Left lobe of liver (tissue), 2 donors: ENCODE results near the gene NXPH2. TPM values are rescaled to one million over a fixed set of nuclear protein-coding genes. Genes with fewer than 3 reads are reported as not detected.
A peak's percentile ranks its signal among the peaks of the same experiment; 100 is the strongest.

Experiments used
- ATAC-seq: fragments of 200-7000 bp; cut with Tn5 transposase; one replicate; pipeline ENCODE4 v1.9.1; 2020; ENCODE audit warnings: mild to moderate bottlenecking, moderate library complexity
- DNase-seq: peaks from one replicate; pipeline ENCODE4 v3.0.0-alpha.2; 2020; ENCODE audit warnings: low spot score
- total RNA-seq: library from RNA; stranded (reverse); gene quantifications from one replicate; pipeline ENCODE4 v1.2.1, GENCODE V29; 2021
- donor health status: DM: no; HTN: no; CAD: no; lungs with moderate emphysema.
- donor health status: DM: no; HTN: yes; CAD: no.

Gene NXPH2
- total RNA-seq, result not detected

DNA sequence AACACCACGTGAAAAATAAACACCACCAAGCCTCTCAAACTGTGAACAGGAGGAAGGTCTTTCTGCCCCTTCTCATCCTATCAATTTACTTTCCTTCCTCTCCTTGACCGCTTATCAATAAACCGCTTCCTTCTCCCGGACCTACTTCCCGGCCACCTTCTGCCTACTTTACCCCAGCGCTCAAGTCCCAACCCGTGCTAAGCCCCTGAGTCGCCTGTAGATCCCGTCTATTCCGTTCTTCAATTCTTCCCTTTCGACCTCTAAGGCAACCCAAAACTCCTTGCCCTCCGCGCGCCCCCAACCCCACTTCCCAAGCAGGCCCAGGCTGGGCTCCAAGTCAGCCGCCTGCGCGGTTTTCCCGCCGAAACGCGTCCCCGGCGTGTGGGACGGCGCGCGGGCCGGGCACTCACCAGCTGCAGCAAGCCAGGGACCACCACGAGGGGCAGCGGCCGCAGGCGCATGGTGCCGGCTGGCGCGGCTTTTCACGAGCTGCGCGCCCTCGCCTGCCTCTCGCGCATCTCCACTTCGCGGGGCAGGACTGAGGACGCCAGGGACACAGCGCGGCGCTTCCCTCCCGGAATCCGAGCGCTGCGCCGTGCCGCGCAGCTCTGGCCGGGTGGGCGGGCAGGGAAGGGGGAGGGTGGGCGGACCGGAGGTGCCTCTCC is at the start of gene NXPH2:
Gene NXPH2, minus strand, starts transcription at position 610 of the 665 bp plus-strand sequence. Its CDS starts 149 bp downstream, at position 461.
- DNase-seq, result no peak
- peak; percentile 41 for ATAC-seq

DNA sequence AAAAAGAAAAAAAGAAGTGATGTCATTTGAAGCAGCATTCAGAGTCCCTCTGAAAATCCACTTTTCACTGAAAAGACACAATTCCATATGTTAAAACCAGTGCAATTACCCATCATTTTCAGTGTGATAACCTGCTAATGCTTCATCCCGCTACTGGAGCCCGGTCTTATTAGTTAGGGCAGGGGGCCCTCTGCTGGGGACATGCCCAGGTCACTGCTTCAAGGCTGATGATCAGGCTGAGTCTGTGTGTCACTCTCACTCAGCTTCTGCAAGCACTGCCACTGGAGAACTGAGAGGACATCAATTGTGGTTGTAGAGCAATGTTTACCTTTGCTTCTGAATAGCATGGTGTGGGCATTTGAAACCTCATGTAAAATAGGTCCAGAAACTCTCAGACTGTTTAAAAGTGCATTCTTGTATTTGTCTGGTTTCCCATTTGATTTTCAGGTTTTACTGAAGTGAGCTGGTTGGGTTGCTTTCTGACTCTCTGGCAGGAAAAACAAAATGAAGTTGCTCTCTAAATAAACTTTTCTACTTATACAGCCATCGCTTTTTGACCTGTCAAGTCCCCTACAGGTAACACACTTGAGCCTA is 49.2 kb upstream of the NXPH2 start:
- DNase-seq (no peak), ATAC-seq (peak; percentile 66)

DNA sequence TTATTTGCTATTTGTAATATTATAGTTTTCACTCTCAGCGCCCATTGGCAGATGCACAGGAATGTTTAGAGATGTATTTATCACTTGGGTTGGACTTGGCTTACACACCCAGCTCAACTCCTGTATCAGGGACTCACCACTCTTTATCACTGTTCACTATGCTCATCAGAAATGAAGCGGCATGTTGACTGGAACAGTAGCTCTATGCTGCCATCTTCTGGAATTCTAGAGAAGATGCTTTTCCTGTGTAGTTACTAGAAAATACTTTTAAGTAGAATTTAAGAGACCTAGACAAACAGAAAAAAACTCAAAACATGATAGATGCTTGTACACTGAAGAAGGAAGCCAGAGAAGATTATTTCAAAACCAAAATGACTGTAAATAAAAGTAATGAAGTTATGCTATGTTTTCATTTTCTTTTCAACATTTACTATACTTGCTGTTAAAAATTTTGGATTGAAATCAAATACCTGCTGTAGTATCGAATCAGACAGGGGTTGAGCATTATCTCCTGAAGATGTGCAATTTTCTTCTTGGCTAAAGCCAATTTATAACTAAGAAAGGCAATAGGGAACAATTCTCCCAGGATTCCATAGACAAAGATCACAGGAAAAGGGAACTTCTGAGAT is 47.4 kb upstream of the NXPH2 start:
- ATAC-seq (peak; percentile 94), DNase-seq (no peak)

DNA sequence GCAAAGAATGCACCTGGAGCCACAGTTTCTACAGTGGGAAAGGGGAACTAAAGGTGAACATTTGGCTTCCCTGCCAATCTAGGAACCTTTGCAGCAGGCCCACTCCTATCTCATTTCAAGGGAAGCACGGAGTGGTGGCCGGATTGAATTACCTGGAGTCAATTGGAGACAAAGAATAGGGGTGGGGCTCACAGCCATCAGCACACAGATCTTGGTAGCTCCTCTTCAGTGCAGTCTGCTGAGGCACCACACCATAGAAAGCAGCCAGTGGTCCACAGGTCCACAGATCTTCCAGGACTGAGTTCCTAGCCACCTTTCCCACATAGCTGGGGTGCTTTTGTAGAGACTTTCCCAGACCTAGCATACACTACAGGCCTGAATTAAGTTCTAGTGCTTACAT is 43.5 kb upstream of the NXPH2 start:
- no peak for ATAC-seq
- DNase-seq, result no peak

DNA sequence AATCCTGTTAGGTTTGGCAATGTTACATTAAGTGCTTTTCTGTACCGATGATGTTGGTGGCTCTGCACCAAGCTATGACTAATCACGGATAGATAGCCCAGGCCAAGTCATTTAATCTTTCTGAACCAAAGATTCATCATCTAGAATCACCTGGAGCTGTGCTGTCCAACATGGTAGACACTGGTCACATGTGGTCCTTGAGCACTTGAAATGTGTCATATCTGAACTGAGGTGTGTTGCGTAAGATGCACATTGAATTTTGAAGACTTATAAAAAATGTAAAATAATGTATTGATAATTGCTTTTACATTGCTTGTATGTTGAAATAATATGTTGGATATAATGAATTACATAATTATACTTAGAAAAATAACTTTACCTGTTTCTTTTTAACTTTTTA is 39.8 kb upstream of the NXPH2 start:
- no peak for DNase-seq
- ATAC-seq, result no peak

DNA sequence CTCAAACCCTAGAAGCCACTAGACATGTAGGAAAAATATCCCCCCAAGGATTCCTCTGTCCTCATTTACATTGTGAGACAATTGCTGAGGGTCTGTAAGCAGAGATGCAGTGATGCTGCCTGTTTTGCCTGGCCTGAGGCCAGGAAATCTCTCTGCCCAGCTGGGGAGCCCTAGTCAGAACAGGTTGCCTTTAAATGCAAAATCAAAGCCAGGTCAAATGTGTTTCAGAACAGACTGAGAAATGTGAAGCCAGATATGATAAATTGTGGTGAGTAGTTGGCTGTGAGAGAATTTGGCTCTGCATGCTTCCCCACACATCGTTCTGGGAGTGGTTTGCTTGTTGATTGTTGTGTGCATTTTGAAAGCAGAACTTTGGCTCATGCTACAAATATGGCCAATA is 38.4 kb upstream of the NXPH2 start:
- no peak for ATAC-seq
- no peak for DNase-seq

DNA sequence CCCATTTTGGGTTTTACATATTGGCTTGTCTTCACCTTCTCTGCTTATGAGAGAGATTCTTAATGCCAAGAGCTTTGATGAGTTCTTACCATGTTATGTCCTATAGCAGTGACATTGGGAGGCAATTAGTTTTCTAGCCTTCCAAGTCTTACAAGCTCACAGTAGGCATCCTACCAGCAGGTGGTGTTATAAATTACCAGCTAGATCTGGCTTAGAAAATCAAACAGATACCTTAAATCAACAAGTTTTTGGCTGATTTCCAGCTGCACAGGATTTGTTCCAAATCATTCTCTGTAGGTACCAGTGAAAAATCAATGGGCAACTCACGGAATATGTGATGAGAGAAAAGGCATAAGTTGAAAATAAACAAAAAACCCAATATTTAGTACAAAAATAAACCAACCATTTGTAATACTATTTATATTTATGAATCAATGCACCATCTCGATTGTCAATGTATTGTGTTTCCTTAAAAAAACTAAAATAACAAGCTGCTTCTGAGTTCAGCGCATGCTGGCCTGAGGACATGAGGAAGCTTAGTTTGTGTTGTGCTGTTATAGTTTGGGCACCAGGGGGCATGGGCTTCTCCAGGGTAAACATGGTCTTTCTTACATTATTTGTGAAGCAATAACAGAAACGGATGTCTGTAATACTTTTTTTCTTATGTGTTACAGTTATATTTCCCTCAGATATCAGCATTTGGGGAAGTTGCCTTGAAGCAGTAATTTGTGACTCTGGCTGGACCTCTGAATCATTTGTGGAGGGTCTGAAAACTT is 34.1 kb upstream of the NXPH2 start:
- ATAC-seq, result peak; percentile 66
- DNase-seq, result no peak

DNA sequence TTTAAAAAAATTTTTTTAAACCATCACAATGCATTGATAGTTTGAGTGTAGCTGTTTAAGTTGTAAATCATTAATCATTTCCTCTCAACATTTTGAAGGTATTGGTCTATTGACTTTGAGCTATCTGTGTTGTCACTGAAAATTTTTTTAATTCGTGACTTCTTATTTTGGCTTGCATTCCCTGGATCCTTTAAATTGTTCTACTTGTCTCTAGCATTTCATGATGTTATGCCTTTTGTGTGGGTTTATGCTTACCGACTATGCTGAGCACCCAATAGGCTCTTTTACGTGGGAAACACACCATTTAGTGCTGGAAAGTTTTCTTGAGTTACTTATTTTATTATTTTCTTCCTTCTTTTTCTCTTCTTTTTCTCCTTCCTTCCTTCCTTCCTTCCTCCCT is 31.2 kb upstream of the NXPH2 start:
- ATAC-seq, result no peak
- no peak for DNase-seq

DNA sequence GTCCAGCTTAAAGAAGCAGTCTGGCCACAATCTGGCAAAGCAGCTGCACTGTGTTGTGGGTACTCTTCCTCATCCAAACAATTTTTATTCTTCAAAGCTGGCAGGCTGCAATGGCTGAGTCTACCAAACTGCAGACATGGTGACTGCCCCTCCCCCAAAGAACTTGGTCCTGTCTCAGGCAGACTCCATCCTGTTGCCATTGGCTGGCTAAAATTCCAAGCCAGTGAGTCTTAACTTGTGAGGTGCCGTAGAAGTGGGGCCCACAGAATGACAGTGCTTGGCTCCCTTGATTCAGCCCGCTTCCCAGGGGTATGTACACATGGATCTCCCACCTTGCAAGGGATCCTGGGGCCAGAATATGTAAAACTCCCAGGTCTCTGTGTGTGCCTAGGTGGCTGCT is 14.5 kb upstream of the NXPH2 start:
- DNase-seq (no peak), ATAC-seq (no peak)

DNA sequence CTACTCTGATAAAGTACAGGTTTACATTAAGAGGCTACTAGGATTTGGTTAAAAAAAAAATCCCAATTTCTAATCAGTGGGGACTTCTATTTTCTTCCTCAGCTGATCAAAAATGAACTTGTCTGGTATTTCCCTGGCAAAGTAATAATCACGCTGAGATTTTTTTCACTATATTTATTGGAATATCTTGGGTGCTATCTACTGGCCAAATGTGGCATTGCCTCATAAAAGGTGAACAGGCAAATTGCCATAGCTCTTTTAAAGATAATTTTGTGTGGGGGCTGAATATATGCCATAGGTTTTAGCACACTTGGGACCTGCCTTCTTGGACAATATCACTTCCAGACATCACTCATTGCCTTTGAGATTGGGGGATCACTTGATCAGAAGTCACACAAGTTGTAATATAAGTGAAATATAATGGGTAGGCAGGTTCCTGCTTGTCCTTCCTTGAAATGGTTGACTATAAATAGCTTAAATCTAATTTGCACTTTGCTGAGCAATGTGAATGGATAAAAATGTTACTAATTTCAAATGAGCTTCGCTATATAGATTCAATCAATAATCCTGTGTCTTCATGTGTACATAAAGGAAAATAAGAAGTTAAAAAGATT is 7.0 kb upstream of the NXPH2 start:
- ATAC-seq, result peak; percentile 85
- no peak for DNase-seq

DNA sequence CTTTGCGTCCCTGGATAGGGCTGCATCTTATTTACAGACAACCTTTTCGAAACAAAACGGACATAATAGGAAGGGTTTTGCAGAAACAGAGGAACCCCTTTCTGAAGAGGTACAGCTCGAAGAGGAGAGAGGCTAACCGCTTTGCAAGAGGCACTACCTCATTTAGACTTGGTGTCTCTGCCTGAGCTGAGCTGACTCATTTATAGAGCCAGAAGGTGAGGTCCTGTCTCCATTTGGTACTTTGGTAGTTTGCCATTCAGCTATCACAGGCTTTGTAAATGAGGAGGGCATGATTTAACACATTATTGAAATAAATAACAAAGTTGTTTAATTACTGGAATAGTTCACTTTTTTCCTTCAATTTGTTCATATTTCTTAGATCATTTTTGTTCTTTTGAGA is 2.2 kb upstream of the NXPH2 start:
- no peak for ATAC-seq
- no peak for DNase-seq

DNA sequence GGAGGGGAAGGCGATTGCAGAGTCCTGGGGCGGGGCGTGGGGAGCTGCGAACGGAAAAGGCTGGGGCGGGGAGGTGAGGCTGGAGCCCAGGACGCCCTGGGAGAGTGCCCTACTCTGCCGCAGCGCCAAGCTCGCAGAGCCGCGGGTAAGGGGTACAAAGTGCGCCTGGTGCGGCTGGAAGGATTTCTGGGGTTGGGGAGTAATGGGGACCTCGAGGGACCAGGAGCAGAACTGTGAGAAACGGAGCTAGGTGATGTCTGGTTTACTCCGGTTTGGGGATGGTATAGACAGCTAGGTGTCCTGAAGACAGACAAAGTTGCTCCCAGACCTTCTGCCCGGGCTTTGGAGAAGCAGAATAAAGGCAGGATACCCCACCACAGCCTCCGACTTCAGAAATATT is 718 bp upstream of the NXPH2 start:
- ATAC-seq (peak; percentile 15), DNase-seq (no peak)

DNA sequence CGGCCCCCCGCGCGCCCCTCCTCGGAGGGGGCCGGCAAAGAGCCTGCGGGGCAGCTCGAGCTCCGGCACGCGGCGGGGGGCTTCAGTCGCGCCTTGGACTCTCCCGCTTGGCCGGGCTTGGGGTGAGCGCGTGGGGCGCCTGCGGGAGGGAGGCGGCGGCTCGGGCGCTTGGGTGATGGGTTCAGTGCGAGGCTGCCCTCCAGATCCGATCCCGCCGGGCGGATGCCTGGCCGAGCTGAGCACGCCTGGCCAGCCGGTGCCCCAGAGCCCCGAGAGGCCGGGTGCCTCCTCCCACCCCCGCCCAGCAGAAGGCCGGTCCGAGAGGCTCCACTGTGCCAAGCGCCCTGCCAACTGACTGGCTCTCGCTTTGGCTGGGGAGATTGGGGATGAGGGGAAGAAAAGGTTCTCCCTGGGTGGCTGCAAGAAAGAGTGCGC is 273 bp upstream of the NXPH2 start:
- no peak for DNase-seq
- ATAC-seq, result peak; percentile 31

DNA sequence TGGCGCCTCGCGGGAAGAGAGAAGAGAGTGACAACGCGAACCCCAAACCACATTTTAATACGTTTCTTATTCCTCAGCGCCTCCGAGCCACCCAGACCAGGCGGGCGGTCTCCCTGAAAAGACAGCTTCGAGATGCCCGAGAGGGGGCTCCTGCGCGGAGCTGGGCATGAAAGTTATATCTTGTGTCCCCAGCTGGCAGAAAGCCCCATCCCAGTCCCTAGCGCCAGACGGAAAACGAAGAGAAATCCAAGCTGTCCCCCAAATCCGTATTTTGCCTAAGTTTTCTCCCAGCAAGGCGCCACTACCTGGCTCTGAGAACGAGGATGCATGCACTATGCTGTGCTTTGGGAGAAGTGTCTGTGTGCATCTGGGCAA is 797 bp downstream of the NXPH2 start:
- ATAC-seq (peak; percentile 34), DNase-seq (no peak)

DNA sequence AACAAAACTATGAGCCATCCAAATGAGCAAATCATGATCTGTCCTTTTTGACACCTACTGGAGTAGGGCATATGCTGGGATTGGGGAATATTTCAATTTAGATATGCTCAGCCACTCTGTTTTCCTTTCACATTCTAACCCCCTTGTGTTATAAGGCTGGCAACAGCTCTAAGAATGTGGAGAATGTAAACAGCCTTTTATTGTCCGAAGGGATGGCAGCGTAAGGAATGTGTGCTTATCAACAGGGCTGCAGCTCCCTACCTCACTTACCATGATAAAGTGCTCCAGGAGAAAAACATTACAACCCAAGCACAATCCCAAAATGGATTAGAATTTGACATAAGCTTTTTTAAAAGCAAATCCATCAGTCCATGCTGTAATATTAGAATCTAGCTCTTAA is 2.2 kb downstream of the NXPH2 start:
- DNase-seq (no peak), ATAC-seq (no peak)

DNA sequence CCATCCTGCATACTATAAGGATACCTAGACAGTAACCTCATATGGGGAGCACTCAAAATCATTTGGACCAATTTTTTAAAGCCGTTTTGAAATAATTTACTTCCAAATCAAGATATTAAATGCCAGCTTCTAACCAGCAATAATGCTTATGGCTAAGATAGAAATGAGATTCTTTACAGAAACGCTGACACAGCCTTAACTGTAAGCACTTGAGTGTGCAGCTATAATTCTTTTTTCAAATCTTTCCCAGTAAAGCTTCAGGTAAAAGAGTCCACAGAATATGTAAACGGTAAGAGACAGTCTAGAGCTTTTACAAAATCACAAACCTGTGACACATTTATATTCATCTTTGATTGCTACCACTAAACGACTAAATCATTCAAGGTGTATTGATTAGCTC is 4.5 kb downstream of the NXPH2 start:
- no peak for DNase-seq
- no peak for ATAC-seq

DNA sequence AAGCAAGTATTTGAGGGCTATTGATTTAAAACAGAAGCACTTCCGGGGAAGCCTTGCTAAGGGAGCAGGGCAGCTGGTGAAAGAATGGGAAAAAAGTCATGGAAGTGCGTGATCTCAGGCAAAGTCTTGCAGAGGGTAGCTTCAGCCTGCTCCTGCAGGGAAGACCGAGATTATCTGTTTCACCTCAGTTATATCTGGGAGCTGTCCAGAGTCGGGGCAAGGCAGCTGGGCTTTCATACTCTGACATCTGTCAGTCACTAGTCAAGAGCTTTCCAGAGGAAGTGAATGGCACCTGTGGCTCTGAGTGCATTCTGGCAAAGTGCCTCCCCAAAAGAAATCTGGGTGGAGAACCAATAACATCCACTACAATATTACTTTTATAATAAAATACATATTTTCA is 8.7 kb downstream of the NXPH2 start:
- ATAC-seq, result no peak
- DNase-seq, result no peak

DNA sequence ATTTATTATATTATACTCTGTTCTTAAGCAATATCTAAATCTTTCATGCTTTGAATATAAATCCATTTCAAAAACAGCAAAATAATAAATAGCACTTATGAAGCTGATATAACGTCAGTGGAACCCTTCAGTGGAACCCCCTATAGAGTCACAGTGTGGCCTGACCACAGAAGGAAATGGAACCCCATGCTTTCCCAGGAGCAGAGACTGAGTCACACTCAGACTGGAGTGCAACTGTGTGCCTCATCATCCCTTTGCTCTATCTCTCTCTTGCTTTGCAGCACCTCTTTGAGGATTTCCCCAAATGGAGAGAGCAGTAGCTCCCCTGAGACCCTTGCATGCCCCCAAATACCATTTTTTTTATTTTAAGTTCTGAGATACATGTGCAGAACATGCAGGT is 13.1 kb downstream of the NXPH2 start:
- DNase-seq, result no peak

DNA sequence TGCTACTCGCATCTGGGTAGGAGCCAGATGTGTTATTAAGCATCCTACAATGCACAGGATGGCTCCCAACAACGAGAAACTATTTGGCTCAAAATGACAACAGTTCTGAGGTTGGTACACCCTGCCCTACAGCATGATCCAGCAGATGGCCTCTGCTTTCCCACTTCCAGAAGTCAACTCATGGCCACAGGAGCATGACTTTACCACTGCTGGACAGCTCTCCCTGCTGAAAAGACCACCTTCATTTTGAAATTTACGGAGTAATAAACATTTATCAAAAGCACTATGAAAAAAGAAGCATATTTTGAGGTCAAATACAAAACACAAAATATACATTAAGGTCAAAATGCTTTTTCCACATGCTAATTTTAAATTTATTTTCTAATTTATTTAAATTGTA is 13.7 kb downstream of the NXPH2 start:
- no peak for ATAC-seq
- no peak for DNase-seq

More for the DNA sequence above, 13.1 kb downstream of the NXPH2 start:
- ATAC-seq, result no peak

DNA sequence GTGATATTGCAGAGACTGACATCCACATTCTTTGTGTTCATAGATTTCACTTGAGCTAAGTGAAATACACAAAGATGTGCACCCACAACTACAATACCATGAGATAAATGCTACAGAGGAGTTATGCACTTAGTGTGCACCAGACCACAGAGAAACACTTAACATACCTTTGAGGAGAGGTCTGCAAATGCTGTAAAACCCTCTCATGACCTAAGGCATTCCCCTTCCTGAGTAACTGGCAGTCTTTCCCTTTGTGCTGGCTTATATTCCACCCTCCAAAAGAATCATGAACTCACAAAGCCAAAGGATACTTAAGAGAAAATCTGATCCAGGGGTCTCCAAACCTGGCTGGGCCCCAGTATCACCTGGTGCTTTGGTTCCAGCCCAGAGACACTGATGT is 16.2 kb downstream of the NXPH2 start:
- no peak for DNase-seq

DNA sequence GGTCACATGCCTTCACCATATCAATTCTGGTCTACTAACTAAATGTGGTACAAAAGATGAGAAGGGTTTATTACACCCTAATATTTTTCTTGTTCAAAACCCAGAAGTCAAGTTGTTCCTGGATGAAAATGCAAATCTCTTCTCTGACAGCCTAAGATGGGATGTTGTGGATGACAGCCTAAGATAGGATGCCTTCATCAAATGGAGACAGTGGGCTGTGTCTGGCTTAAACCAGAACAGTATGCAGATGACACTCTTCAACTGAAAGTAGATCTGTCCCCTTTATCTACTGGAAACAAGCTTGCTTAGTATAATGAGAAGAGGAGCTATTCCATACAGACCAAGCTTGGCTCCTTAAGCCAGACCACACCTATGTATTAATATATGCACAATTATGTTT is 17.7 kb downstream of the NXPH2 start:
- ATAC-seq (no peak), DNase-seq (no peak)

More for the DNA sequence above, 16.2 kb downstream of the NXPH2 start:
- ATAC-seq, result no peak
